Endothelial cell of umbilical vein (primary cell): ENCODE results near the gene MYH14. TPM values are rescaled to one million over a fixed set of nuclear protein-coding genes. Genes with fewer than 3 reads are reported as not detected.
"Not testable (repeated sequence)": the region's sequence is repeated elsewhere in the genome, so short reads cannot be mapped to it uniquely, and the experiment has no call there.

Source experiments
- BruUV-seq: library from RNA; stranded (reverse); fragments of 400-500 nt; replicated peaks from 2 replicates; lab custom pipeline; 2021; lab: Mats Ljungman, UMichigan
- CTCF ChIA-PET: fragments of 300-600, 350-600 bp; sonication (Branson Sonifier 250); formaldehyde crosslinking; loops from one replicate; lab custom pipeline; 2021; ENCODE audit warnings: antibody characterized with exemption, inconsistent platforms; lab: Charles Lee
- POLR2A ChIA-PET: fragments of 300-600, 350-600 bp; sonication (Branson Sonifier 250); formaldehyde crosslinking; loops from one replicate; lab custom pipeline; 2021; ENCODE audit warnings: antibody characterized with exemption, inconsistent platforms; lab: Charles Lee
- DNase-seq: peaks from one replicate; pipeline ENCODE4 v3.0.0-alpha.2; 2011; ENCODE audit warnings: low read depth, low spot score
- FAIRE-seq: peaks from 2 replicates; lab custom pipeline; 2011; peaks lifted over from hg19 to GRCh38; lab: Jason Lieb, UNC
- H2AFZ ChIP-seq: 2 replicates; pipeline ENCODE4 v1.6.0; 2012; ENCODE audit warnings: low read depth, low read length, control low read depth, inconsistent platforms
- H3K27ac ChIP-seq: 2 replicates; pipeline ENCODE4 v1.5.1; 2011; ENCODE audit warnings: low read depth, mild to moderate bottlenecking, control low read depth, low read length, moderate library complexity; ENCODE audit not compliant: insufficient read depth
- H3K27me3 ChIP-seq, 2 experiments: 2 replicates each; pipeline versions ENCODE4 v1.6.0 to v1.6.1; 2011; ENCODE audit warnings: low read length in 2 of 2, mixed read lengths in 1 of 2; ENCODE audit not compliant: control insufficient read depth in 2 of 2, insufficient read depth in 2 of 2
- H3K36me3 ChIP-seq, 2 experiments: 2 replicates in 1 of 2; 3 replicates in 1 of 2; pipeline ENCODE4 v1.5.1; 2011; ENCODE audit warnings: low read length in 2 of 2, mild to moderate bottlenecking in 1 of 2, moderate library complexity in 1 of 2; ENCODE audit not compliant: control insufficient read depth in 2 of 2, insufficient read depth in 2 of 2; ENCODE audit errors: extremely low read depth in 1 of 2
- H3K4me1 ChIP-seq: 3 replicates; pipeline ENCODE4 v1.5.1; 2011; ENCODE audit warnings: mild to moderate bottlenecking, low read length; ENCODE audit not compliant: control insufficient read depth, insufficient read depth; ENCODE audit errors: extremely low read depth
- H3K4me2 ChIP-seq: 2 replicates; pipeline ENCODE4 v1.6.1; 2011; ENCODE audit warnings: low read length, control low read depth, mixed read lengths; ENCODE audit not compliant: insufficient read depth
- H3K4me3 ChIP-seq, 3 experiments: fragments of 200-600 bp in 1 of 3; sonication (generic), shearing (Covaris generic) in 1 of 3; replicated peaks in 1 of 3; 2 replicates each; pipeline ENCODE4 v1.5.1; 2011 to 2016; ENCODE audit warnings: control low read depth in 3 of 3, low read length in 3 of 3, mild to moderate bottlenecking in 2 of 3, inconsistent platforms in 1 of 3, low read depth in 1 of 3, moderate library complexity in 1 of 3; ENCODE audit not compliant: insufficient read depth in 1 of 3
- H3K79me2 ChIP-seq: 2 replicates; pipeline ENCODE4 v1.6.0; 2012; ENCODE audit warnings: low read length, inconsistent platforms; ENCODE audit not compliant: control insufficient read depth, insufficient read depth
- H3K9ac ChIP-seq: replicated peaks from 2 replicates; pipeline ENCODE3; 2011; ENCODE audit warnings: low read length, control low read depth; ENCODE audit not compliant: insufficient read depth; ENCODE audit errors: extremely low read depth
- H3K9me1 ChIP-seq: replicated peaks from 3 replicates; pipeline ENCODE4 v1.6.0; 2011; ENCODE audit warnings: mild to moderate bottlenecking, low read length; ENCODE audit not compliant: control insufficient read depth, insufficient read depth; ENCODE audit errors: extremely low read depth
- H3K9me3 ChIP-seq: replicated peaks from 2 replicates; pipeline ENCODE4 v1.5.1; 2012; ENCODE audit warnings: low read length, inconsistent platforms; ENCODE audit not compliant: control insufficient read depth, insufficient read depth
- H4K20me1 ChIP-seq: replicated peaks from 2 replicates; pipeline ENCODE3; 2011; ENCODE audit warnings: mild to moderate bottlenecking, low read length; ENCODE audit not compliant: control insufficient read depth, insufficient read depth; ENCODE audit errors: extremely low read depth
- EZH2 ChIP-seq: IDR thresholded peaks from 2 replicates; pipeline ENCODE4 v1.6.1; 2012; ENCODE audit warnings: borderline replicate concordance, low read depth, mild to moderate bottlenecking, moderate library complexity, low read length, inconsistent platforms; ENCODE audit not compliant: severe bottlenecking
- FOS ChIP-seq: IDR thresholded peaks from 2 replicates; pipeline ENCODE4 v1.6.1; 2011; ENCODE audit warnings: mild to moderate bottlenecking, low read length, moderate library complexity, borderline replicate concordance; ENCODE audit not compliant: insufficient read depth
- GATA2 ChIP-seq: IDR thresholded peaks from 2 replicates; pipeline ENCODE4 v1.7.0; 2011; ENCODE audit warnings: low read depth, mild to moderate bottlenecking, moderate library complexity, mixed read lengths, low read length; ENCODE audit not compliant: insufficient read length, insufficient read depth
- JUN ChIP-seq: IDR thresholded peaks from 2 replicates; pipeline ENCODE4 v1.6.1; 2011; ENCODE audit warnings: borderline replicate concordance, low read depth; ENCODE audit not compliant: insufficient read length, insufficient read depth
- MAX ChIP-seq: IDR thresholded peaks from 2 replicates; pipeline ENCODE4 v1.6.1; 2011; ENCODE audit not compliant: insufficient read depth, insufficient read length
- MYC ChIP-seq: IDR thresholded peaks from one replicate; pipeline ENCODE4 v1.6.1; 2011; ENCODE audit warnings: mild to moderate bottlenecking, low read depth, low read length
- POLR2A ChIP-seq: IDR thresholded peaks from 2 replicates; pipeline ENCODE4 v1.6.1; 2012; ENCODE audit warnings: low read depth, mild to moderate bottlenecking, control low read depth, low read length
- POLR2AphosphoS5 ChIP-seq: IDR thresholded peaks from 2 replicates; pipeline ENCODE4 v1.6.1; 2012; ENCODE audit warnings: low read depth, mild to moderate bottlenecking, control low read depth, low read length, moderate library complexity; ENCODE audit not compliant: insufficient read depth
- dilution Hi-C: fragments of 300-500 bp; cut with MboI; formaldehyde crosslinking; loops from one replicate; pipeline ENCODE4 v1.15.0; 2019; ENCODE audit warnings: low sequenced_read_pairs; ENCODE audit not compliant: extremely low pct_ligation_motif_present
- intact Hi-C: fragments of 100-400 bp; cut with micrococcal nuclease; formaldehyde crosslinking; loops from one replicate; pipeline ENCODE4 v1.10.0; 2022
- polyA plus RNA-seq, 4 experiments: library from polyadenylated mRNA; depleted of rRNA in 3 of 4; stranded (reverse) in 3 of 4; unstranded in 1 of 4; fragments of >200 nt; gene quantifications; 2 replicates each; pipeline versions ENCODE4 v1.2.1 to v1.2.3, GENCODE V29; 2011 to 2012; ENCODE audit warnings: missing spikeins in 1 of 4
- total RNA-seq: library from RNA; stranded (reverse); gene quantifications from 2 replicates; pipeline ENCODE4 v1.2.3, GENCODE V29; 2021
- TF ChIP-seq, protein P1 (sequence below), 2 donors: IDR thresholded peaks; 1 replicate in 1 of 2; 2 replicates in 1 of 2; pipeline ENCODE4 v1.5.1; 2011; ENCODE audit warnings: low read length in 2 of 2, mild to moderate bottlenecking in 2 of 2, moderate library complexity in 2 of 2, control low read depth in 1 of 2, inconsistent platforms in 1 of 2, low read depth in 1 of 2; ENCODE audit not compliant: insufficient read depth in 1 of 2; ENCODE audit errors: extremely low read depth in 1 of 2

MYH14 gene
- total and polyA plus RNA-seq, 2 donors (not counting 3 experiments of a cell fraction or from before 2014, with no cell fraction given): 0.13 TPM; not detected in 1

GRCh38 chr19:50344661-50345318, 141.4 kb downstream of the MYH14 start:
- dilution Hi-C loops (no loop called here), intact Hi-C loops (no loop called here)
- Histone ChIP-seq H3K36me3 (no peaks in the 10 kb centered on the region), H3K9me3 (no peaks in the 10 kb centered on the region), H3K4me3 (no peak overlapping the region), H3K79me2 (no peaks in the 10 kb centered on the region), H3K27me3 (no peaks in the 10 kb centered on the region), H4K20me1 (no peaks in the 10 kb centered on the region), H3K9ac (no peak overlapping the region), H3K4me2 (no peak overlapping the region), H3K27ac (no peak overlapping the region), H3K4me1 (peaks cover 10% of the 10 kb centered on the region), H3K9me1 (no peaks in the 10 kb centered on the region), H2AFZ (no peak overlapping the region)
- no TSS peak for BruUV-seq
- FAIRE-seq (no peak), DNase-seq (no peak)
- ChIA-PET POLR2A (no interaction called here), CTCF (interaction anchor here (1.2 kb wide), 3 partner anchors 12 to 92 kb away, joined by 3 to 6 read pairs (median 4); partner anchors contain the start of gene KCNC3)
- TF ChIP-seq GATA2 (no peak), JUN (no peak), POLR2A (no peak), EZH2 (no peak), FOS (no peak), MAX (no peak), MYC (no peak), POLR2AphosphoS5 (no peak)
- TF ChIP-seq, protein P1, sequence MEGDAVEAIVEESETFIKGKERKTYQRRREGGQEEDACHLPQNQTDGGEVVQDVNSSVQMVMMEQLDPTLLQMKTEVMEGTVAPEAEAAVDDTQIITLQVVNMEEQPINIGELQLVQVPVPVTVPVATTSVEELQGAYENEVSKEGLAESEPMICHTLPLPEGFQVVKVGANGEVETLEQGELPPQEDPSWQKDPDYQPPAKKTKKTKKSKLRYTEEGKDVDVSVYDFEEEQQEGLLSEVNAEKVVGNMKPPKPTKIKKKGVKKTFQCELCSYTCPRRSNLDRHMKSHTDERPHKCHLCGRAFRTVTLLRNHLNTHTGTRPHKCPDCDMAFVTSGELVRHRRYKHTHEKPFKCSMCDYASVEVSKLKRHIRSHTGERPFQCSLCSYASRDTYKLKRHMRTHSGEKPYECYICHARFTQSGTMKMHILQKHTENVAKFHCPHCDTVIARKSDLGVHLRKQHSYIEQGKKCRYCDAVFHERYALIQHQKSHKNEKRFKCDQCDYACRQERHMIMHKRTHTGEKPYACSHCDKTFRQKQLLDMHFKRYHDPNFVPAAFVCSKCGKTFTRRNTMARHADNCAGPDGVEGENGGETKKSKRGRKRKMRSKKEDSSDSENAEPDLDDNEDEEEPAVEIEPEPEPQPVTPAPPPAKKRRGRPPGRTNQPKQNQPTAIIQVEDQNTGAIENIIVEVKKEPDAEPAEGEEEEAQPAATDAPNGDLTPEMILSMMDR (IDR thresholded peaks at IDR 0.05; ENCODE audit: extremely low read depth in 1 of 2, insufficient read depth in 1 of 2, low read depth in 1 of 2, low read length in 2 of 2): no peak

- DNase-seq, H3K27ac ChIP-seq, H3K9me1 ChIP-seq, H4K20me1 ChIP-seq, FAIRE-seq, H3K79me2 ChIP-seq, intact Hi-C loops, H3K9ac ChIP-seq, H3K27me3 ChIP-seq, H3K9me3 ChIP-seq, H3K36me3 ChIP-seq, dilution Hi-C loops, H3K4me2 ChIP-seq, H2AFZ ChIP-seq, BruUV-seq, H3K4me3 ChIP-seq, H3K4me1 ChIP-seq, POLR2A ChIA-PET: not testable (repeated sequence)
- CTCF ChIA-PET: interaction anchor here (0.7 to 1.2 kb wide), 2 partner anchors 10 to 18 kb away, joined by 3 to 4 read pairs; partner anchors contain the start of gene KCNC3
These were observed 143.7 kb downstream of the MYH14 start for GRCh38 chr19:50347089-50347581.
